KG1 (cell line): ENCODE results near the gene GPBP1.

ENCODE experiments used
- DNase-seq: peaks from one replicate; lab custom pipeline; 2025; lab: John Stamatoyannopoulos, UW

Gene GPBP1

GRCh38 chr5:57210633-57211032 is 36.8 kb downstream of the GPBP1 start:
- DNase-seq = no peak

GRCh38 chr5:57211039-57211438 is 37.2 kb downstream of the GPBP1 start:
- DNase-seq = no peak

- DNase-seq = no peak
Measured at GRCh38 chr5:57215629-57216195, 41.9 kb downstream of the GPBP1 start.

GRCh38 chr5:57216714-57217113 is 42.9 kb downstream of the GPBP1 start:
- DNase-seq = no peak

GRCh38 chr5:57219386-57219785 is 45.5 kb downstream of the GPBP1 start:
- no peak for DNase-seq

GRCh38 chr5:57221049-57221568 is 47.2 kb downstream of the GPBP1 start:
- DNase-seq = peak; percentile 42

GRCh38 chr5:57225553-57225952 is 51.7 kb downstream of the GPBP1 start:
- DNase-seq = no peak

- no peak for DNase-seq
Measured at GRCh38 chr5:57229313-57229712, 55.5 kb downstream of the GPBP1 start.

GRCh38 chr5:57231607-57232006 is 57.7 kb downstream of the GPBP1 start:
- no peak for DNase-seq

GRCh38 chr5:57232293-57233033 is 58.6 kb downstream of the GPBP1 start:
- DNase-seq = no peak

- no peak for DNase-seq
Measured at GRCh38 chr5:57243286-57244137, 69.7 kb downstream of the GPBP1 start.

GRCh38 chr5:57244331-57244730 is 70.5 kb downstream of the GPBP1 start:
- DNase-seq = no peak

- DNase-seq = no peak
Measured at GRCh38 chr5:57246426-57246825, 72.6 kb downstream of the GPBP1 start.

- no peak for DNase-seq
Measured at GRCh38 chr5:57247765-57248164, 73.9 kb downstream of the GPBP1 start.

- DNase-seq = no peak
Measured at GRCh38 chr5:57249265-57249874, 75.5 kb downstream of the GPBP1 start.

GRCh38 chr5:57258052-57258451 is 84.2 kb downstream of the GPBP1 start:
- DNase-seq = no peak

GRCh38 chr5:57258943-57259342 is 85.1 kb downstream of the GPBP1 start:
- no peak for DNase-seq

GRCh38 chr5:57259704-57260103 is 85.8 kb downstream of the GPBP1 start:
- no peak for DNase-seq

- no peak for DNase-seq
Measured at GRCh38 chr5:57262541-57262940, 88.7 kb downstream of the GPBP1 start.

GRCh38 chr5:57267805-57268204 is 93.9 kb downstream of the GPBP1 start:
- DNase-seq = no peak

- no peak for DNase-seq
Measured at GRCh38 chr5:57276353-57276752, 102.5 kb downstream of the GPBP1 start.

- DNase-seq = no peak
Measured at GRCh38 chr5:57277085-57277484, 103.2 kb downstream of the GPBP1 start.
